ENCODE data around the gene ZNF8. TPM values are rescaled to one million over a fixed set of nuclear protein-coding genes. Genes with fewer than 3 reads are reported as not detected.
A peak's percentile ranks its signal among the peaks of the same experiment; 100 is the strongest.

ZNF8 gene
- total and polyA plus RNA-seq, 2 donors (not counting 1 experiment from before 2014, with no cell fraction given), result 2.6 to 5.6 TPM

DNA sequence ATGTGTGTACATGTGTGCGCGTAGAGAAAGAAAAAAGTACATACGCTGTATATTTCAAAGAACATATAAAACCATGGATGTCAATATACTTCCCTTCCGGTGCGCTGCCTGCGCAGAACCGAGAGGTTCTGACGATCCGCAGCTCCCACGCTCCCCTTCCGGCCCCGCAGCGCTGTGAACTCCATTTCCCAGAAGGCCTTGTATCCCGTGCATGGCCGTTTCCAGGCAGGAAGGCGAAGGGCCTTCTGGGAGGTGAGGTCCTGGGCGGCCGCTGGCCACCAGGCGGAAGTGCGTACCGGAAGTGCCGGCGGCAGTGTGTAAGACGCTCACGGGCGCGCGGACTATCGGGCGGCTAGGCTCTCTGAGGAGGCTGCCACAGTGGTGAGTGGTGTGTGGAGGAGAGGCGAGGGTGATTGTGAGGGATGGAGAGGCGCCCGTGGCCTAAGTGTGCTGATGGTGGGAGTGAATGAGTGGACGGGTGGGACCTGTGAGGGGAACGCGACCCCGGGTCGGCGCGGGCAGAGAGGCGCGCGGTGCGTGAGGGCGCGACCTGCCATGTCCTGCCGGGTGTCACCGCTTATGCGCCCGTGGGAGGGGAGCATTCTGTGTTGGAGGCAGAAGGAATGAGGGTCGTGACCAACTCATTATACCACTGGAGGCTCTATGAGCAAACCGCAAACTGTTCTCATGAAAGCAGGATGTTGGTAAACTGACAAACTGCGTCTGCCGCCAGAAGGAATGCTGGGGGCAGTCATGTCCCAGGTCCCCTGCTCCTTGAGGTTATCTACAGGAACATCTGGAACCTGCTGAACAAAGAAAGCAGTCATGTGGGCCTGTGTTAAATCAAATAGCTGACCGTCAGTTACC is 26.5 kb downstream of the ZNF8 start, which contains the start of gene ERVK3-1:
TSS of gene ERVK3-1 (plus strand) at position 313 of the 867 bp plus-strand sequence. CDS start 6,792 bp downstream, outside the sequence.
- TF ChIP-seq, protein P1, sequence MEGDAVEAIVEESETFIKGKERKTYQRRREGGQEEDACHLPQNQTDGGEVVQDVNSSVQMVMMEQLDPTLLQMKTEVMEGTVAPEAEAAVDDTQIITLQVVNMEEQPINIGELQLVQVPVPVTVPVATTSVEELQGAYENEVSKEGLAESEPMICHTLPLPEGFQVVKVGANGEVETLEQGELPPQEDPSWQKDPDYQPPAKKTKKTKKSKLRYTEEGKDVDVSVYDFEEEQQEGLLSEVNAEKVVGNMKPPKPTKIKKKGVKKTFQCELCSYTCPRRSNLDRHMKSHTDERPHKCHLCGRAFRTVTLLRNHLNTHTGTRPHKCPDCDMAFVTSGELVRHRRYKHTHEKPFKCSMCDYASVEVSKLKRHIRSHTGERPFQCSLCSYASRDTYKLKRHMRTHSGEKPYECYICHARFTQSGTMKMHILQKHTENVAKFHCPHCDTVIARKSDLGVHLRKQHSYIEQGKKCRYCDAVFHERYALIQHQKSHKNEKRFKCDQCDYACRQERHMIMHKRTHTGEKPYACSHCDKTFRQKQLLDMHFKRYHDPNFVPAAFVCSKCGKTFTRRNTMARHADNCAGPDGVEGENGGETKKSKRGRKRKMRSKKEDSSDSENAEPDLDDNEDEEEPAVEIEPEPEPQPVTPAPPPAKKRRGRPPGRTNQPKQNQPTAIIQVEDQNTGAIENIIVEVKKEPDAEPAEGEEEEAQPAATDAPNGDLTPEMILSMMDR (conservative IDR thresholded peaks at IDR 0.05 in 1 of 2, IDR thresholded peaks at IDR 0.05 in 1 of 2; ENCODE audit: low read depth in 1 of 2, low read length in 2 of 2), result peak in 1 of 2 donors; percentile 1
- TF ChIP-seq EZH2 (IDR thresholded peaks at IDR 0.05; ENCODE audit: low read length, missing control alignments), result no peak
- no peaks in the 10 kb centered on the region for H3K9me3 ChIP-seq (ENCODE audit: control insufficient read depth, insufficient read depth, low read depth, low read length)
- H3K27ac ChIP-seq (ENCODE audit: insufficient read depth, low read length), result peak within 1 kb of the TSS; percentile 88
- no peaks in the 10 kb centered on the region for H3K4me1 ChIP-seq (ENCODE audit: control insufficient read depth, extremely low read depth, insufficient read depth, low read length)
- peak within 1 kb of the TSS; percentile 92 for H3K4me2 ChIP-seq (ENCODE audit: extremely low read depth, insufficient read depth, low read length)
- H3K36me3 ChIP-seq (ENCODE audit: control insufficient read depth, insufficient read depth, low read length), result peaks cover 9% of the 10 kb centered on the region
- H3K4me3 ChIP-seq (replicated peaks in 1 of 4; ENCODE audit: control extremely low read depth in 1 of 4, insufficient read depth in 1 of 4, low read depth in 3 of 4, low read length in 4 of 4), result peak within 1 kb of the TSS; percentile 73 to 95 (median 85)
- peaks cover 12% of the 10 kb centered on the region for H3K79me2 ChIP-seq (ENCODE audit: control insufficient read depth, insufficient read depth, low read length)
- H3K9ac ChIP-seq (ENCODE audit: insufficient read depth, low read length), result peak within 1 kb of the TSS; percentile 81
- H2AFZ ChIP-seq (ENCODE audit: low read length), result peak within 1 kb of the TSS; percentile 92
- no peaks in the 10 kb centered on the region for H3K27me3 ChIP-seq (ENCODE audit: control insufficient read depth, insufficient read depth, low read length)
- H4K20me1 ChIP-seq (ENCODE audit: control insufficient read depth, extremely low read depth, insufficient read depth, low read length), result no peaks in the 10 kb centered on the region
- peak; percentile 97 to 99 for DNase-seq (ENCODE audit: low read depth in 2 of 2)

DNA sequence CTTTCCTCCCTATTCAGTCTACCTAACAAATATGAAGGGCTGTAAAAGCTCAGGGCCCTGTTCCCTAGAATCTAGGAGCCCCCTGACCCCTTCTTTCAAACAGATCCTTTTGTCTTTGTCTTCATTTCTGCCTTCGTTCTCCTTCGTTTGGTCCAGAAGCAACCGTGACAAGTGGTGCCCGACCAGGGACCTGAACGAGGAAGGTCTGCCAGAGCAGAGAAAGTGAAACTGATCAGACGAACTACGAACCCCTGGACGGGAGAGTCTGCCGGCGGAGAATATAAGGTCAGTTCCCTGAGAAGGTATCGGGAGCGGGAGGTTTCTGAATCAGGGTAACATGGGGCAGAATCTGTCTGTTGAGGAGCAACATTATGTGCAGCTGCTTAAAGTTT is 27.2 kb downstream of the ZNF8 start:
- peak overlapping the region; percentile 87 for H3K4me2 ChIP-seq (ENCODE audit: extremely low read depth, insufficient read depth, low read length)
- H4K20me1 ChIP-seq (ENCODE audit: control insufficient read depth, extremely low read depth, insufficient read depth, low read length), result no peaks in the 10 kb centered on the region
- peak overlapping the region; percentile 73 to 95 (median 85) for H3K4me3 ChIP-seq (replicated peaks in 1 of 4; ENCODE audit: control extremely low read depth in 1 of 4, insufficient read depth in 1 of 4, low read depth in 3 of 4, low read length in 4 of 4)
- no peak for TF ChIP-seq EZH2 (IDR thresholded peaks at IDR 0.05; ENCODE audit: low read length, missing control alignments)
- TF ChIP-seq, protein P1 (conservative IDR thresholded peaks at IDR 0.05 in 1 of 2, IDR thresholded peaks at IDR 0.05 in 1 of 2; ENCODE audit: low read depth in 1 of 2, low read length in 2 of 2), result no peak
- peak overlapping the region; percentile 88 for H3K27ac ChIP-seq (ENCODE audit: insufficient read depth, low read length)
- H3K9ac ChIP-seq (ENCODE audit: insufficient read depth, low read length), result peak overlapping the region; percentile 81
- H3K36me3 ChIP-seq (ENCODE audit: control insufficient read depth, insufficient read depth, low read length), result peaks cover 9% of the 10 kb centered on the region
- no peak for DNase-seq (ENCODE audit: low read depth in 2 of 2)
- H2AFZ ChIP-seq (ENCODE audit: low read length), result no peak overlapping the region
- H3K27me3 ChIP-seq (ENCODE audit: control insufficient read depth, insufficient read depth, low read length), result no peaks in the 10 kb centered on the region
- H3K79me2 ChIP-seq (ENCODE audit: control insufficient read depth, insufficient read depth, low read length), result peaks cover 12% of the 10 kb centered on the region
- no peaks in the 10 kb centered on the region for H3K4me1 ChIP-seq (ENCODE audit: control insufficient read depth, extremely low read depth, insufficient read depth, low read length)
- H3K9me3 ChIP-seq (ENCODE audit: control insufficient read depth, insufficient read depth, low read depth, low read length), result no peaks in the 10 kb centered on the region

DNA sequence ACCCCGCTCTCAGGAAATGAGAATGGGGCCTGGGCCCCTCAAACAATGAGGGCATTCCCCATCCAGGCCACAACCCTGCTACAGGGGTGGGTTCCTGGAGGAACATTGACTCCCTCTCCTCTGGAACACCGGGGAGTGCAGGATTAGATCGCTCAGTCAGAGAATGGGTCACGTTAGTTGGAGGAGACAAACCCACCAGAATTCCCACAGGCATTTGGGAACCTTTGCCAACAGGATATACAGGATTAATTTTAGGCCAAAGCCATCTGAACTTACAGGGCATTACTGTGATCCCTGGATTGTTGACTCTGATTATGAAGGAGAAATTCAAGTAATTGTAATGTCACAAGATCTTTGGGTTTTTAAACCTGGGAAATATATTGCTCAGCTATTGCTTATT is 29.0 kb downstream of the ZNF8 start:
- Histone ChIP-seq H3K79me2 (ENCODE audit: control insufficient read depth, insufficient read depth, low read length) (peaks cover 12% of the 10 kb centered on the region), H3K4me2 (ENCODE audit: extremely low read depth, insufficient read depth, low read length) (no peak overlapping the region), H3K9me3 (ENCODE audit: control insufficient read depth, insufficient read depth, low read depth, low read length) (no peaks in the 10 kb centered on the region), H3K4me3 (replicated peaks in 1 of 4; ENCODE audit: control extremely low read depth in 1 of 4, insufficient read depth in 1 of 4, low read depth in 3 of 4, low read length in 4 of 4) (no peak overlapping the region), H3K27me3 (ENCODE audit: control insufficient read depth, insufficient read depth, low read length) (no peaks in the 10 kb centered on the region), H4K20me1 (ENCODE audit: control insufficient read depth, extremely low read depth, insufficient read depth, low read length) (no peaks in the 10 kb centered on the region), H3K9ac (ENCODE audit: insufficient read depth, low read length) (no peak overlapping the region), H3K36me3 (ENCODE audit: control insufficient read depth, insufficient read depth, low read length) (peaks cover 13% of the 10 kb centered on the region), H3K4me1 (ENCODE audit: control insufficient read depth, extremely low read depth, insufficient read depth, low read length) (no peaks in the 10 kb centered on the region), H3K27ac (ENCODE audit: insufficient read depth, low read length) (no peak overlapping the region), H2AFZ (ENCODE audit: low read length) (no peak overlapping the region)
- no peak for DNase-seq (ENCODE audit: low read depth in 2 of 2)
- TF ChIP-seq, protein P1 (conservative IDR thresholded peaks at IDR 0.05 in 1 of 2, IDR thresholded peaks at IDR 0.05 in 1 of 2; ENCODE audit: low read depth in 1 of 2, low read length in 2 of 2), result no peak
- no peak for TF ChIP-seq EZH2 (IDR thresholded peaks at IDR 0.05; ENCODE audit: low read length, missing control alignments)
